Coronary artery (tissue), 2 donors: ENCODE measurements around the gene SUMO1.

Experiments
- DNase-seq: peaks from one replicate; pipeline ENCODE4 v3.0.0-alpha.2; 2017; ENCODE audit warnings: low spot score
- H3K27ac ChIP-seq, 2 donors: fragments of 200-600 bp; sonication (generic); one replicate each; pipeline ENCODE4 v1.5.1; 2016 to 2019
- H3K4me3 ChIP-seq: fragments of 200-600 bp; sonication (generic); 2 replicates; pipeline ENCODE4 v1.5.1; 2016; ENCODE audit warnings: mild to moderate bottlenecking, moderate library complexity
- CTCF ChIP-seq: fragments of 200-600 bp; sonication (generic); IDR thresholded peaks from one replicate; pipeline ENCODE4 v1.5.1; 2019; ENCODE audit warnings: antibody characterized with exemption

The SUMO1 gene

GRCh38 chr2:202194418-202194817, 44.0 kb downstream of the SUMO1 start:
- no peak for TF ChIP-seq CTCF
- Histone ChIP-seq H3K27ac (no peak overlapping the region), H3K4me3 (no peak overlapping the region)
- no peak for DNase-seq

GRCh38 chr2:202193881-202194353, 44.5 kb downstream of the SUMO1 start:
- TF ChIP-seq CTCF: no peak
- H3K27ac ChIP-seq: no peak overlapping the region
- DNase-seq: no peak

GRCh38 chr2:202193305-202193704, 45.1 kb downstream of the SUMO1 start:
- no peak for DNase-seq
- H3K27ac ChIP-seq: no peak overlapping the region
- no peak for TF ChIP-seq CTCF
- H3K4me3 ChIP-seq: no peak overlapping the region

More at GRCh38 chr2:202193881-202194353, 44.5 kb downstream of the SUMO1 start:
- no peak overlapping the region for H3K4me3 ChIP-seq

GRCh38 chr2:202187570-202187969, 50.8 kb downstream of the SUMO1 start:
- Histone ChIP-seq H3K4me3 (no peak overlapping the region), H3K27ac (no peak overlapping the region)
- no peak for DNase-seq
- TF ChIP-seq CTCF: no peak

GRCh38 chr2:202186641-202187202, 51.7 kb downstream of the SUMO1 start:
- Histone ChIP-seq H3K4me3 (no peak overlapping the region), H3K27ac (no peak overlapping the region)
- no peak for TF ChIP-seq CTCF
- DNase-seq: no peak

- no peak for TF ChIP-seq CTCF
- Histone ChIP-seq H3K4me3 (no peak overlapping the region), H3K27ac (no peak overlapping the region)
- no peak for DNase-seq
These were observed 53.2 kb downstream of the SUMO1 start for GRCh38 chr2:202185156-202185555.

- no peak overlapping the region for H3K4me3 ChIP-seq
- TF ChIP-seq CTCF: no peak
- DNase-seq: no peak
- H3K27ac ChIP-seq: no peak overlapping the region
These were observed 53.8 kb downstream of the SUMO1 start for GRCh38 chr2:202184557-202184956.
